GM18873 (cell line): Measurements from ENCODE around the gene GLMP.
A peak's percentile ranks its signal among the peaks of the same experiment; 100 is the strongest.
"Not testable (repeated sequence)": the region's sequence is repeated elsewhere in the genome, so short reads cannot be mapped to it uniquely, and the experiment has no call there.

Experiments
- ATAC-seq: cut with Tn5 transposase; IDR thresholded peaks from one replicate; pipeline ENCODE4 v1.9.1; 2021; ENCODE audit warnings: mild to moderate bottlenecking, moderate library complexity, moderate number of reproducible peaks; ENCODE audit not compliant: unreplicated experiment, low FRiP score

GLMP gene, protein sequence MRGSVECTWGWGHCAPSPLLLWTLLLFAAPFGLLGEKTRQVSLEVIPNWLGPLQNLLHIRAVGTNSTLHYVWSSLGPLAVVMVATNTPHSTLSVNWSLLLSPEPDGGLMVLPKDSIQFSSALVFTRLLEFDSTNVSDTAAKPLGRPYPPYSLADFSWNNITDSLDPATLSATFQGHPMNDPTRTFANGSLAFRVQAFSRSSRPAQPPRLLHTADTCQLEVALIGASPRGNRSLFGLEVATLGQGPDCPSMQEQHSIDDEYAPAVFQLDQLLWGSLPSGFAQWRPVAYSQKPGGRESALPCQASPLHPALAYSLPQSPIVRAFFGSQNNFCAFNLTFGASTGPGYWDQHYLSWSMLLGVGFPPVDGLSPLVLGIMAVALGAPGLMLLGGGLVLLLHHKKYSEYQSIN

DNA sequence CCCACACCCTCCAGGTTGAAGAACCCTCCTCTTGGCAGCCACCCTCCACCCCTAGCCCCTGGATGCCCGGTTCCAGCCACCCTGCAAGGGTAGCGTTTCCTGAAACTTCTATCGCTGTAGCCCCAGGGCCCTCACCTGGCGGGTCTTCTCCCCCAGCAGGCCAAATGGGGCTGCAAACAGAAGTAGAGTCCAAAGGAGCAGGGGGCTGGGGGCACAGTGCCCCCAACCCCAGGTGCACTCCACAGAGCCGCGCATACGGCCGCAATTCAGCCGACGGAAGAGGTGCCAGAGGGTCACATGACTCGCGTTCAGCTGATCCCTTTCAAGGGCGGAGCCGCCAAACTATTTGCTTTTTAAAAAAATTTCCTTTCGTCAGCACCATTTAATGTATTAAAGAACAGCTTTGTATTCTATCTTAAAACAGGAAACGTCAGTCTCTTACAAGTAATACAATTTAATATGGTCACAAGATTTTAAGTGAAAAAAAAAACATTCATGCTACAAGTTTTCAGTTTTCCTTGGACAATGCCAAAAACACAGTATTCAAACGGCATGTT is at the start of gene GLMP:
GLMP (minus strand) TSS at position 289 of the 557 bp plus-strand sequence; CDS start at position 255, 34 bp downstream.
- ATAC-seq: no peak

DNA sequence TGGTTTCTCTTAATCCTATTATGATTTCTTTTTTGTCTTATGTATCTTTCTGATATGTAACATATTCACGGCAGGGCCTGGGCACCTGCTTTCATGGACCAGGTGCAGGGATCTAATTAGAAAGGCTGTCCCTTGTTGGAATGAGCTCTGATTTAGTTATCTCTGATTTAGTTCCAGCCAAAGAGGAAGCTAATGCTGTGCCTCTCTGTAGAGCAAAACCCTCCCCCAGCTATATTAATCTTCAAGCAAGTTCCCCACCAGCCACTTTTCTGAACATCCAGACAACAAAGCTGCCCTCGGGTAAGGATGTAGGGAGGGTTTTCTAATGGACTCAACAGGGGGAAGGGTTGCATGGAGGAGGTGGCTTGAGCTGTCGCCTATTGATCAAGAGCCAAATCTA is 48.9 kb upstream of the GLMP start:
- ATAC-seq: no peak

DNA sequence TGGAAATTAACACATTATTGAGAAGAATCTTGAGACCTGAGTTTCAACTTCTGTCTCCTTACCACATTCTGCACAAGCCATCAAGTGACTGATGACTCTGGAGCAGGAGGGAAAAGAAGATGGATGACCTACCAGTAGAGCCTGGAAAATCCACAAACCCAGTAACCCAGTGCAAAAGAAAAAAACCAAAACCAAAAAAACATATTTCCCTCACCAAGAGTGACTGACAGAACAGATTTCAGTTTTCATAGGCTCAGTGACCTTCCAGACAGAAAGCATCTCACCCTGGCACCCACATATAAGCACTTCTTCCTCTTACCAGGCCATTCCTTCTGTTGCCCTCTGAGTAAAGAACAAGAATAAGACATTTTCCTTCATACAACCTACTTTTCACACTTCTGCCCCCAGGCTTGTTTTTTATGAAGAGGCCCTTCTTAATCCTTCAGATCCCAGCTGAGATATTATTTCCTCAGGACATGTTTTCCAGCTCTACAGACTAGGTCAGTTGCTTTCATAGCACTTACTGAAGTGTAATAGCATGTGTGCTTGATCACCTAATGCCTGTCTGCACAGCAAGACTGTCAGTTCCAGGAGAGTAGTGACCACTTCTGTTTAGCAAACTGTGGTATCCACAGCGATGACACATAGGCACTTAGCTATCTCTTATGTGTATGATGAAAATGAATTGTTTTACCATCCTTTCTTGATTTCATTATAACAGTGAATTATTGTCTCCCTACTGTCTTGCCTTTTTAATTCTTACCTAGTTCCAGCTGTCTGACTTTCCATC is 46.9 kb upstream of the GLMP start:
- ATAC-seq: no peak

DNA sequence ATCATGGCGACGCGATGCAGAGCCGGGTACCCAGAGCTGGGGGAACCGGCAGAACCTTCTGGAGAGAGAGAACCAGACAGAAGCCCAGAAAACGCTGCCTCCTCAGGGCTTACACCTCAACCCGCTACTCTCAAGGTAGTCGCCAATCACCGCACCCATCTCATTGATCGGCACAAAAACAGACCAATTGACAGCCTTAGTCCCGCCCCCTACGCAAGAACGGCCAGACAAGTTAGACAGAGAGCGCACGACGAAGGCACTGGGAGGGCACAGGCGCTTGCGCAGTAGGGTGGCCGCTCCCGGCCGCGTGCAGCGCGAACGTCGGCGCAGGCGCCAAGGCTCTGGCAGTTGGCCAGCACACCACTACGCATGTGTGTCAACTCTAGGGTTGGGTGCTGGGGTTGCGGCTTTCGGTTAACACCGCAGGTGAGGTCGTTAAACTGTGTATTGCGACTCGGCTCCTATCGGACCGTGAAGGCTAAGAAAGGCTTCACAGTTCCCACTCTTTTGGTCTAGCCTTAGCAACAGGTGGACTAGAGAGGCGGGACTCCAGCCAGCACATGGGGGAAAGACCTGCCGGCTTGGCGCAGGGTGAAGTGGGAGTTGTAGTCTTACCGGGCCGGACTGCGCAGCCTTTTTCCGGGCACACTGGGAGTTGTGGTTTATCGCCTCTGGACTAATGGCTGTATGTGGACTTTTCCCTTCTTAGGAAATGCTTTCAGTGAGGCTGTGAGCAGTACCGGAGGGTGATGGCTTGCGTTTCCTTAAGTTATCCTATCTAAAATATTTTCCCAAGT is 42.9 kb upstream of the GLMP start, which contains the start of the genes CCT3 and TSACC:
CCT3 (minus strand) TSS at position 113 of the 797 bp plus-strand sequence; CDS start at position 5, 108 bp downstream.
TSACC (plus strand) TSS at position 347 of the 797 bp plus-strand sequence. CDS start 1,232 bp downstream, outside the sequence.
- ATAC-seq: peak; percentile 89

DNA sequence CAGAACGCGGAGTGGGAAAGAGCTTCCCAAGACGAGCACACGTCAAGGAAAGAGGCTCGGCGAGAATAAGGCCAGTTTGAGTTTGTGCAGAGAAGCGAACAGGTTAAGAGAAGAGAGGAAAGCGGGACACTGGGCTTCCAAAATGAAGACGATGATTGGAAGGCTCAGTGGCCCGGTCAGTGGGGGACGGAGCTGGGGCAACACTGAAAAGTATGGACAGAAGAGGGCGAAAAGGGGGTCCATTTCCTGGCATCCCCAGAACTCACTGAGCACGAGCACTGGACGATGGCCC is 42.4 kb upstream of the GLMP start:
- no peak for ATAC-seq

DNA sequence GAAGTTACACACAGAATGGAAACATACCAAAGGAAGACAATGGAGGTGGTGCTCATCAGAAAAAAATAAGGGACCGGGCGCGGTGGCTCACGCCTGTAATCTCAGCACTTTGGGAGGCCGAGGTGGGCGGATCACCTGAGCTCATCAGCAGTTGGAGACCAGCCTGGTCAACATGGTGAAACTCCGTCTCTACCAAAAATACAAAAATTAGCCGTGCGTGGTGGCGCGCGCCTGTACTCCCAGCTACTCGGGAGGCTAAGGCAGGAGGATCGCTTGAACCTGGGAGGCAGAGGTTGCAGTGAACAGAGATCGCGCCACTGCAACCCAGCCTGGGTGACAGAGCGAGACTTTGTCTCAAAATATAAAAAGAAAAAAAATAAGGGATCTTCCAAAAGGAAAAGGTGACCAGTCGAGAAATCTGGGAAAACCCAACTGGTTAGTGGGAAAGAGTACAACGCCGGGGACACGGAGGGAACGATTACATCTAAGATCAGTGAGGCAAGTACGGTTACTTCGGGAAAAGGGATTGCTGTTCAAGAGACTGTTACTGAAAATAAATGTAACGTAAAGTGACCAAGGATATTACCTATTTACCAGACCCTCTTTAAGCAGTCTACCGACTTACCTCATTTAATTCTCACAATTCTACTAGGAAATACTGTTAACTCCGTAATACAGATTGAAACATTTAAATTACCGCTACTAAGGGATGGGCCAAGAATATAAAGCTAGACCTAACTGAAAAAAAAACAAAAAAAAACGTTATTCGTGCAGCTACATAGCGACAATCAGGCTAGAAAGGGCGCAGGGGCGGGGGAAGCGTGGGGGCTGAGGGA is 41.8 kb upstream of the GLMP start:
- ATAC-seq: no peak

DNA sequence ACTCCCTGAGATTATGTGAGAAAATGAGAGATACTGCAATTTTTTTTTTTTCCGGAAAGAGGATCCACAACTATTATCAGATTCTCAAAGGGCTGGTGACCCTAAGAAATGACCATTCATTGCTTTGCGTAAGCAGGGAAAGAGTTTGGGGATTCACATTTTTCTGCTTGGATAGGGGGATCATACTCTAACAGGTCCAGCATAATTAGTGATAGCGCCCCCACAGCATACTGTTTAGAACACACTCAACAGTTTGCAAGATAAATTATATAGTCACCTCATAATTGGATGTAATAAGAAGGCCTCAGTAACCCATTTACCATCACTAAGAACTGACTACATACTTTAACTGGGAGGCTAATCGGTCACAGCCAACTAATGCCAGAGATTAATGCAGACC is 40.8 kb upstream of the GLMP start:
- no peak for ATAC-seq

DNA sequence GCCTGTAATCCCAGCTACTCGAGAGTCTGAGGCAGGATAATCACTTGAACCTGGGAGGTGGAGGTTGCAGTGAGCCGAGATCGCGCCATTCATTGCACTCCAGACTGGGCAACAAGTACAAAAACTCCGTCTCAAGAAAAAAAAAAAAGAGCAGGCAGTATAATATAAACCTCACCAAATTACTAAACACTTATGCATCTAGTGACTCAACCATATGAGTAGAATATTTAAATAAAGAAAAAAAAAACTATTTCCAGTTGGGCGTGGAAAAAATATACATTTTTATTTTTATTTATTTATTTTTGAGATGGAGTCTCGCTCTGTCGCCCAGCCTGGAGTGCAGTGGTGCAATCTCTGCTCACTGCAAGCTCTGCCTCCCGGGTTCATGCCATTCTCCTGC is 27.7 kb upstream of the GLMP start:
- not testable (repeated sequence) for ATAC-seq

DNA sequence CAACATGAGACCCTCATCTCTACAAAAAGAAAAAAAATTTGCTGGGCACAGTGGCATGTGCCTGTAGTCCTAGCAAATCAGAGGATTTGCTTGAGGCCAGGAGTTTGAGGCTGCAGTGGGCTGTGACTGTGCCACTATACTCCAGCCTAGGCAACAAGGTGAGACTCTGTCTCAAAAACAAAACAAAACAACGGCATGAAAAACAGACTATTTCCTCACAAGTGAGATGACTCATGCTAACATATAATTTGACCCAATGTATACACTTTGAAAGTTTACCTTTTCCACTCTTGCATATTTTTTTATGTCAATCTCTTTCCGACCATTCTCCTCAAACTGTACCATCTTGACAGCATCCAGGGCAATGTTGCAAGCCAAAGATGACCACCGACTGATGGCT is 25.1 kb upstream of the GLMP start:
- no peak for ATAC-seq

DNA sequence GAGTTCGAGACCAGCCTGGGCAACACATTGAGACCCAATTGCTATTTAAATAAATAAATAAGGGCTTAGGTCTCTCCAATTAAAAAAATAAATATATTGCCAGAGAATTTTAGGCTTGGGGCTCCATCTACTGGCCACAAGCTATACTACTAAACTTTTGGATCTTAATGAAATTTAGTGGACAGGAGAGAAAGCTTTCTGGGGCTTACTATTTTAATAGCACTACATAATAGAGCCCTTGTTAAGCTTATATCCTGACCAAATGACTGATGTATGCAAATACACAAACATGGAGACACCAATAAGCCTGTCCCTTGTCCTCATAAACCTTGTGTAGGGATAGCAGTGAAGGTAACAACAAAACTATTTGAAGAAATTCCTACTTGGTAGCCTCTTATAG is 24.2 kb upstream of the GLMP start:
- ATAC-seq: no peak

DNA sequence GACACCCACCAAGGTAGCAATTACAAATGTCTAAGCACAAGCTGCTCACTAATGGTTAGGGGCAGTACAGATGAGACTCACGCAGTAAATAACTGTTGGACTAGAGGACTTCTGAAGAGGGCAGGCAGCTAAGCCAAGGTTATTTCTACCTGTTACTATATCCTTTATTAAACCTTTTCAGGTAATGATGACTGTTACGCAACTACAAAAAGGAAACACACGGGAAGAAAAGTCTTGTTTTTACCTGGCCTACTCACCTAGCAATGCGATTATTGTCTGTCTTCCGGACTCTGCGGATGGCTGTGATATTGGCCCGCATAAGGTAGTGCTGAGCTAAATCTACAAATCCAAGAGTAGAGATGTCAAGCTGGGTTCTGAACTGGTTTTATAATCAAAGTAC is 21.4 kb upstream of the GLMP start:
- ATAC-seq: no peak

DNA sequence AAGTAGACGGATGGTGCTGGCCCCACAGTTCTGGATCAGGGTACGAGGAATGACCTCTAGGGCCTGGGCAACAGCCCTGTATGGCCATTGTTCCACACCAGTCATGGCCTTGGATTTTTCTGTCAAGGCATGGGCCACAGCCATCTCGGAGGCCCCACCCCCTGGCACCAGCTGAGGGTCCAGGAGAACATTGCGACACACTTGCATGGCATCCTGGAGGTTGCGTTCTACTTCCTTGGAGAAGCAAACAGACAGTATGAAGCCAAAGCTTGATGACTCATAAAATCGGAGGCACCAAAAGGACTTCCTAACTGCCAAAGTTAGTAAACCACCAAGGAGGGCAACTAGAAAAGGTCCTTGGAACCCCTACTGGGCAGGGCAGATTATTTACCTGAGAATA is 15.5 kb upstream of the GLMP start:
- ATAC-seq: no peak

DNA sequence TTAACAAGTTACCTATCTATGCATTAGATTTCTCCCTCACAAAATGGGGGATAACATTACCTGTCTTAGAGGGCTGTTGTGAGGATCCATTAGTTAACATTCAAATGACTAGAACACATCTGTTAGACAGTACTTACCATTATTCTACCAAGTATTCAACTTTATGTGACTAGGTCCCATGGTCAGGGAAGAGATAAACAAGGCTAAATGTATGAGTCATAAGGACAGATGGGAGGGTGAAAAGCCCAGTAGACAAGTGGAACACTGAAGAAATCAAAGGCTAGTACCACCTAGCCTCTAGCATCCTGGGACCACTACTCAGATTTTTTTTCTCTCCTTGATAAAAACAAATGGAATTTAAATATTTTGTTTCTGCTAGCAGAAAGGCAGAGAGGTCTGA is 12.6 kb upstream of the GLMP start:
- no peak for ATAC-seq

DNA sequence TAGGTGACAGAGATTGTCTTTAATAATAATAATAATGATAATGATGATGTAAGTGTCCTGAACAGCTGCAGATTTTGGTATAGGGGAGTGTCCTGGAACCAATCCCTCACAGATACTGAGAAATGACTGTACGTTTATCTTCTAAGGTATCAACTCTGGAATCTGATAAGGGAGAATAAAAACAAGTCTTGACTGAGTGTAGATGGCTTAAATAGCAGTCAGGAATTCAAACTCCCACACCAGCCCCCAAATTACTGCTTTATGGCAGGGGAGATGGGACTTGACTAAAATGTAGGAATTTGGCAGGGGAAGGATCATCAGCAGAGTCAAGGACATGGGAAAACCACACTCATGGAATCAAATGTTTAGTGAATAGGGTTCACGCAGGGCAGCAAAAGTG is 9.7 kb upstream of the GLMP start:
- ATAC-seq: no peak

DNA sequence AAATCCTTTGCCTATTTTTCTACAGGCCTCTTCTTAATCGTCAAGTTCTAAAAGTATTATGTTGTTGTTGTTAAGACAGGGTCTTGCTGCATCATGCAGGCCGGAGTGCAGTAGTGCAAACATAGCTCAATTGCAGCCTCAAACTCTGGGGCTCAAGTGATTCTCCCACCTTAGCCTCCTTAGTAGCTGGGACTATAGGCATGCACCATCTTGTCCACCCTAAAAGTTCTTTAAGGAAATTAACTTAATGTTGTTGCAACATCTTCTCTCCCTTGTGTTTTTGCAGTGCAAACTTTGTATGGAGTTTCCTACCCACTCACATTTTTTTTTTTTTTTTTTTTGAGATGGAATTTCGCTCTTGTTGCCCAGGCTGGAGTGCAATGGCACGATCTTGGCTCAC is 7.8 kb upstream of the GLMP start:
- no peak for ATAC-seq

DNA sequence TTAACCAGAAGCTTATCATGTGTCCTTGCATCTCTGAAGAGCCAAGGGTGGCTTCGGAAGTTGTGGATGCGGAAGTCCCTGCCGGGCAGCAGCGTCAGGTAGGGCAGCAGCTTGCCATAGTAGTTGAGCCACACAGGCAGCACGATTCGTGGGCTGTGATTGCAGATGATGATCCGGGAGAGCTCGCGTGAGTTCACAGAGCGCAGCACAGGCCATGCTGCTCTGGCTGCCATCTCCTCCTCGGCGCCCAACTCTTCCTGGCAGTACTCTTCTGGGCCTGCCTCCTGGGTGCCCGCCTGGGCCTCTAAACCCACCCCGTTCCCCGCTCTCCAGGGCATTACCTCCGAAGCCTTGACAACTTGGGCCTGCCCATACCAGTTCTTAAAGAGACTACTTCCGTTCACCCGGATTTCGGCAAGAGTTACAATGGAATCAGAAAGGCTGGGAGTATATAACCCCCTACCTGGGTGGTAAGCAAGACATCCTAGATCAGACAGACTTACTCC is 3.4 kb upstream of the GLMP start, which contains the start of gene VHLL:
VHLL (minus strand) TSS at position 456 of the 506 bp plus-strand sequence; CDS start at position 338, 118 bp downstream.
- no peak for ATAC-seq

DNA sequence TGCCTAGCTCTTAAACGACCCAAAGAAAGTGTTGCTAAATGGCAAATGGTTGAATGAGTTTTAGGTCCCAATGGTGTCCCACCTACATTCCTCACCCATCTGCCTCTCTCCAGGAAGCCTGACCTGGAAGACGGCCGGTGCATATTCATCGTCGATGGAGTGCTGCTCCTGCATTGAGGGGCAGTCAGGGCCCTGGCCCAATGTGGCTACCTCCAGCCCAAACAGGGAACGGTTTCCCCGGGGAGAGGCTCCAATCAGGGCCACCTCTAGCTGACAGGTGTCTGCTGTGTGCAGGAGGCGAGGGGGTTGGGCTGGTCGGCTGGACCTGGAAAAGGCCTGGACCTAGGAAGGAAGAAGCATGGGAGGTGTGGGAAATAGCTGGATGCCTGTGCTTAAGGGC is 1.6 kb downstream of the GLMP start:
- ATAC-seq: no peak

DNA sequence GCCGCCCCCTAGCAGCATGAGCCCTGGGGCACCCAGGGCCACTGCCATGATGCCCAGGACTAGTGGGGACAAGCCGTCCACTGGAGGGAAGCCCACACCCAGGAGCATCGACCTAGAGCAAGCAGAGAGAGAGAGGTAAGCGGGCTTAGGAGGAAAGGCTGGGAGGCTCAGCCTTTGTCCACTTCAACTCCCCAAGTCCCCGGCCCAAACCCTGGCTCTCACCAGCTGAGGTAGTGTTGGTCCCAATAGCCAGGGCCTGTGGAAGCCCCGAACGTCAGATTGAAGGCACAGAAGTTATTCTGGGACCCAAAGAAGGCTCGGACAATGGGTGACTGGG is 2.4 kb downstream of the GLMP start:
- ATAC-seq: no peak

DNA sequence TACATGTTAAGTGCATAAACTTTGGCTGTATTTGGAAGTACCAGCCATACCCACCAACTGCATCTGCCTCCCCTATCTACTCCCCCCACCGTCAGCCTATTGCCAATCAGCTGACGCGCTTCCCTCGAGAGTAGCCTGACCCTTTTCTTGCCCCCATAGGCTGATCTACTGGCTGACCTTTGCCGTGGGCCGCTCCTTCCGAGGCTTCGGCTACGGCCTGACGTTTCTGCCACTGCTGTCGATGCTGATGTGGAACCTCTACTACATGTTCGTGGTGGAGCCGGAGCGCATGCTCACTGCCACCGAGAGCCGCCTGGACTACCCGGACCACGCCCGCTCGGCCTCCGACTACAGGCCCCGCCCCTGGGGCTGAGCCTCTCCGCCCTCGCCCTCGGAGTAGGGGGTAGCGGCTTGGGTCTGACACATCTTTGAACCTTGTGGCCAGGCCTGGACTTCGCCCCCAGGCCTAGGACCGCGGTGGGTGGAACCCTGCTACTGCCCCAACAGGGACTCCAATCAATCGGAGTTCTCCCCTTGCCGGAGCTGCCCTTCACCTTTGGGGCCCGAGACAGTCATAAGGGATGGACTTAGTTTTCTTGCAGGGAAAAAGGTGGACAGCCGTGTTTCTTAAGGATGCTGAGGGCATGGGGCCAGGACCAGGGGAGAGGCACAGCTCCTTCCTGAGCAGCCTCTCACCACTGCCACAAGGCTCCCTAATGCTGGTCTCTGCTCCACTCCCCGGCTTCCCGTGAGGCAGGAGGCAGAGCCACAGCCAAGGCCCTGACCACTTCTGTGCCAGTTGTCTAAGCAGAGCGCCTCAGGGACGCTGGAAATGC is 4.0 kb downstream of the GLMP start:
- ATAC-seq: no peak
